GM21717 (cell line): ENCODE measurements around the gene GRIN2C.

ENCODE experiments used
- ATAC-seq: cut with Tn5 transposase; IDR thresholded peaks from one replicate; pipeline ENCODE4 v1.9.1; 2021; ENCODE audit warnings: mild to moderate bottlenecking, moderate library complexity; ENCODE audit not compliant: unreplicated experiment

The GRIN2C gene

DNA sequence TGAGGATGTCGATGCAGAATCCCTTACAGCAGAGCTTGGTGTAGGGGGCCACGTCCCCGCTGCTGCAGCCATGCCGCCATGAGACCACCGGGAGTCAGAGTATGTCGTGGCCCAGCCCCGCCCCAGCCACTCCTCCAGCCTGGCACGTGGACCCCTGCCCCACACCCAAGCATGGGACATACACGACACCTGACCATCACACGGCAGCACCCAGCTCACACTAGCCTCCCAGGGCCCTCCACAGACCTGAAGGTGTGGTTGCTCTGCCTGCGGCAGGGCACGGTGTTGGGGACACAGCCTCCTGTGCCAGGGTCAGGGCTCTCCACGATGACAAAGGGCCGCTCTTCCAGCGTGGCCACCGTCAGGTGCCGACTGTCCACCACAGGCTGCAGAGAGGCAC is 9.4 kb downstream of the GRIN2C start:
- ATAC-seq: no peak

DNA sequence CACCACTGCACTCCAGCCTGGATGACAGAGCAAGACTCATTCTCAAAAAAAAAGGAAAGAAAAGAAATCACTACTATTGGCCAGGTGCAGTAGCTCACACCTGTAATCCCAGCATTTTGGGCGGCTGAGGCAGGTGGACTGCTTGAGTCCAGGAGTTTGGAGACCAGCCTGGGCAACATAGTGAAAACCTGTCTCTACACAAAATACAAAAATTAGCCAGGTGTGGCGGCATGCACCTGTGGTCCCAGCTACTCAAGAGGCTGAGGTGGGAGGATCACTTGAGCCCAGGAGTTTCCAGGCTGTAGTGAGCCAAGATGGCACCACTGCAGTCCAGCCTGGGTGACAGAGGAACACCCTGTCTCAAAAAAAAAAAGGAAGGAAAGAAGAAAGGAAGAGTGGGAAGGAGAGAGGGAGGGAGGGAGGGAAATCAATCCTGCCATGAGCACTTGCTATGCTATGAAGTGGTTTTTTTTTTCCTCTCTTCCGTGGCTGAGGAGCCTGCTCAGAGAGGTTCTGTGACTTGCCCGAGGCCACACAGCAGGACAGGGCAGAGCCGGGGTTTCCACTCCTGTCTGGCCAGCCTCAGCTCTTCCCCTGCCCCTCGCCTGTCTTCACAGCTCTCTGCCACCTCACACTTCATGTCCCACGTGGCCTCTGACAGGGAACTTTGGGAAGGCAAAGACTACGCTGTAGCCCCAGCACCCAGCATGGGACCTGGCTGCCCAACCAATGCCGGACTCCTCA is 10.9 kb downstream of the GRIN2C start:
- ATAC-seq: no peak

DNA sequence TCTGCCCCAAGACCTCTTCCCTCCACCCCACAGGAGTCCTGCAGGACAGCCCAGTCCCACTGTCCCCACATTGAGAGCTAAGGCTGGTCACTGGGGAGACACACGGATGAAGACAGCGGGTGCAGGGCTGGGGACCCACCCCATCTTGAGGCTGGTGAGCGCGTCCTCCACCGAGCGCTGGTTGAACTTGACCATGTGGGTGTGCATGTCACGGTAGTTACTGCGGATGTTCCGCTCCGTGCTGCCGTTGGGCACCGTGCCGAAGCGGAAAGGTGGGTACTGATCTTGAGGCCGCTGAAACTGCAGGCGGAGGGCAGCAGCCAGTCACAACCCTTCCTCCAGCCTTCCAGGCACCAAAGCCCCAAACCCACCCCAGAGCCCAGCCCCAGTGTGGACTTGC is 13.1 kb downstream of the GRIN2C start:
- ATAC-seq: no peak

DNA sequence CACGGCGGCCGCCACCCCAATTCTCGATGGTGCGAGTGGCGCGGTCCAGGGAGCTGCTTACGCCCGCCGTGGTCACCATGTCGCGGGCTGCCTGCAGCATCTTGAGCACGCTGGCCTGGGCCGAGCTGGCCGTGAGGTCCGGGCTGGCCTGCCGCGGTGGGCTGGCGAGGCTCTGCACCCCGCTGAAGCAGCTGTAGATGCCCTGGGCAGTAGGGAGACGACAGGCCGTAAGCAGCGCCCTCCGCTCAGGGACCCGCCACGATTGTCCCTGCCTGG is 16.4 kb downstream of the GRIN2C start:
- ATAC-seq: no peak

DNA sequence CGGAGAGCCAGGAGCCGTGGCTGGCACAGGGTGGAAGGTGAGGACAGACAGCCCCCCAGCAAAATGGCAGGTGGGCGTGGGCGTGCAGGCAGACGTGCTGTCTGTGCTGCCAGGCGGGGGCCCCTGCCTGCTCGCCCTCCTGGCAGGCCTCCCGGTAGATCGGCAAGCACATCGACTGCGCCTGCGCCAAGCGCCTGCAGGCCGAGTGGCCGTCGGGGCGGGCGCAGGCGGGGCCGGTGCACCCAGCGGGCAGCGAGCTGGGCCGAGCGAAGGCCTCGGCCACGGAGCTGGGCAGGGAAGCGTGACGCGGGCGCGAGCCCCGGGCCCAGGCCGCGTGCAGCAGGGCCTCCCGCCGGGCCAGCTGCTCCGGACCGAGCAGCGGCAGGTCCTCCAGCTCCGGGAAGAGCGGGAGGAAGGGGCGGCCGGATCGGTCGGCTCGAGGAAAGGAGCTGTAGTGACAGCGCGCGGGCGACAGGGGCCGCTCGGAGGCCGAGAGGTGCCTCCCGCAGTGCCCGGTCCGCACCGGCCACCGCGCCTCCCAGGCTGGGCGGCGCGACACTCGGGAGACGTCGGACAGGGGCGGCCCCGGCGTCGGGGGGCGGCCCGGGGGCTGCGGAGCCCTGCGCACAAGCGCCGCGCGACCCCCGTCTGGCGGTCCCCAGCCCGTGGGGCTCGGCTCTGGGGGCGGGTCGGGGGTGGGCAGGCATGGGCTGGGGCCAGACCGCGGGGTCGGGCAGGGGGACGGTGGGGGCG is 16.9 kb downstream of the GRIN2C start:
- no peak for ATAC-seq

DNA sequence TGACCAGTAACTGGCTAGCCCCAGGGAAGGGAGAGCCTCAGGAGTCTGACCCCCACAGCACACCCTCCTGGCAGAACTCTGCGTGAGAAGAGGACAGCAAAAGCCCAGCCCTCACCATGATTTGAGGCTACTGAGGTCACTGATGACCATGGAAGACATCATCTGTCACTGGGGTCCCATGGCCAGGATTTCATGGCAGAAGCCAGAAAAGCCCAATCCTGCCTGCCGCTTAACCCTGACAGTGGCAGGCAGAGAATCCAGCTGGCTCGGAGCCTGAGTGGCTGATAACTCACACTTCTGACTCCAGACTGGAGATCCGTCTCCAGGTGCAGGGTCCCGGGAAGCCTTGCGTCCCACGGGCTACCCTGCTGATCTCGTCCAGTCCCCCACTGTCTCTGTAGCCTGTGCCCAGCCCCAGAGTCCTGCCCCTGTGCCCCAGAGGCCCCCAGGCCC is 17.5 kb downstream of the GRIN2C start:
- no peak for ATAC-seq

DNA sequence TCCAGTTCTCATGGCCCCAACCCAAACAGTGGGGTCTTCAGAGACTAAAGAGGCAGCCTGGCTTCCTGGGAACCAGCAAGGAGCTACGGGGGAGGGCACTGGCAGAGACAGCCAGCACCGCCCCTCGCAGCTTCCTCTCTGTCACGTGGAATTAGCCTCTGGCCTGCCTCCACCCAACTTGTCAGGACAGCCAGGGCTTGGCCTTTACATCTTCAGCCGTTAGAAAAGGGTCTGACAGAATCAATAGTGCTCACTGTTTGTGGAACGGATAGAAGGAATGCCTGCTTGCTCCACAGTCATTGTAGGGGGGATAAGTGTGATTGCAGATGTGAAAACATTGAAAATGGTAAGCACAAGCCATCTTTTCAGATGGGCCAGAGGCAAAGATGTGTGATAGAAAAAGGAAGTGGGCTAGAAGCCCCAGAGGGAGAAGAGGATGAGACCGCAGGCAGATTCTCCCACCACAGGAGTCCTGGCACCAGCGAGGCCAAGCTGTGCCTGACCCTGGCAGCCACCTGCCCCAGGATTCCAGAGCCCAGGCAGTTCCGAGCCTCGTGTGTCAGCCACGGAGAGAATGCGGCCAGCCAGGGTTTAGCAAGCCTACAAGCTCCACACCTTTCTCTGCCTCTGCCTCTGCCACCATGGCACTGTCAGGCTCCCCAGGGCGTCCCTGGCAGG is 18.6 kb downstream of the GRIN2C start:
- ATAC-seq: no peak

DNA sequence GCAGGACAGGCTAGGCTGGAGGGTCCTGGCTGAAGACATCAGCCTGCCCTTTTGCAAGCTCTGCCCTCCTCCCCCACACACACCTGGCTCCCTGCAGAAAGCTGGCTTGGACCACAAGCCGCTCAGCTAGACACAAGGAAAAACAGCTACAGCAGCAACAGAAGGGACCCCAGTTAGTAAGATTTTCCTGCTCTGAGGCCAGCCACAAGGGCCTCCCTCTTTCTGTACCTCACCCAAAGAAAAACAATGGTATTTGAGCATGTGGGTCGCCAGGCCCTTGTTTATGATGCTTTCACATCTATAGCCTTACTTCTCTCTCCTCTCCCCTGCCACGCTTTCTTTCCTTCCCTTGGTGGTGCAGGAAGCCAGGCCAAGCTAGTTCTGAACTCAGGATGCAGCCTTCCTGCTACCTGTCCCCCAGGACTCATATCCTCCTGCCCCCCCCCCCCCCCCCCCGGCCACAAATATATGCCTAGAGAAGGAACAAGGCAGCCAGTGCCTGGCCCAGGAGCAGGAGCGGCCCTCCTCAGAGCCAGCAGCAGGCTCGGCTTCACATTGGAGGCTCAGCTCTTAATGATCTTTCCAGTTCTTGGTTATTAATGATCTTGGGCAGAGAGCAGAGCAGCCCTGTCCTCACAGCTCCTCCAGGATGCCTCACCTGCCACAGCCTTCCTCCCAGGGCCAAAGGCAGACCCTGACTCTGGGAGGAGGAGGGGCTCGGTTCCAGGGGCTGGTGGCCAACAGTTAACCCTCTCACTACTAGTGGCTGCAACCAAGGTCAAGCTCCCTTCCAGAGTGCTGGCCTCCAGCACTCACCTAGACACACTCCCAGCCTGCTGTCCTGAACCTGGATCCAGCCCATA is 19.5 kb downstream of the GRIN2C start:
- ATAC-seq: no peak

DNA sequence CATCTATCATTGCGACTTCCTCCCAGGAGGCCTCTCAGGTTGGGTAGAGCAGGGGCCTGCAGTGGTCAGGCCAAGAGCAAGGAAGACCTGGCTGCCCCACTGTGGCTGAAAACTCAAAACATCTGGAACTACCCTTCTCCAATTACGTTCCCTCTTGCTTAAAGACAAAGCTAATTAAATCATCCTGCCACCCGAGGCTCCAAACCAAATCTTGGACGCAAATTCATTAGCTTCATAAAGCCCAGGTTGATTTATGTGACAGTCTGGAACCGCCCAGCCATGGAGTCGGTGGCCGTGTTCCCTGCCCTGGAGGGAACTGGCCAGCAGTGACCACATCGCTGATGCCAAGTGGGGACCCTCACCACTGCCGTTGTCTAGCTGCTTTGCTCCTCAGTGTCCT is 21.4 kb downstream of the GRIN2C start:
- no peak for ATAC-seq

DNA sequence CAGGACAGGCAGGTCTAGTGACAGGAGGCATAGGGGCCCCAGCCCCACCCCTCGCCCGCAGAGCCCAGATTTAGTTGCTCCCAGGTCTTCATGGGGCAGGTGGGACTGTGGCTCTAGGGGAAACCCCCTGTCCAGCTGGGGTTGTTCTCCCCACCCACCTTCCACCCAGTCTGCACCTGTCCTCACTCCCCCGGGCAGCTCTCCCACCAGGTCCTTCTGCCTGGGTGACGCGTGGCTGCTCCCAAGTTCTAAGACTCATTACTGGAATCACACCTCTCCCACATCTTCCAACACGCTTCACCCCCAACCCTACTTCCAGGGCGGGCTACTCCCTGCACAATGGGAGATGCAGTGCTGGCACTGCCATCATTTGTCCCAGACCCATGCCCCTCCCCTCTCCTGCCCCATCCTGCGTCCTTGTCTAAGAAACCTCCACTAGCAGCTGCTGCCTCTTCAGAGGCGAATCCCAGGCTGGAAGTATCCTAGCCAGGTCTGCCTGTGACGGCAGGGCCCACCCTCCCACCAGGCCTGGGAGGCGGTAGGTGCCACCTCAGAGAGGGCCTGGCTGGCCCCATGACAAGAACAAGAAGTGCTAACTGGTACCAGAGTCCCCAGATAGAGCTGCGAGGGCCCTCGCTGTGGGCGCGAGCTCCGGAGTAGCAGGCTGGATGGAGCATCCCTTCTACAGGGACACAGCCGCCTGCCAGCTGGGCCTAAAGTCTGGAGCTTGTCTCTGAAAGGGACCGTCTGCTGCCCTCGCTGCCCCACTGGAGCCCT is 22.8 kb downstream of the GRIN2C start:
- ATAC-seq: no peak

DNA sequence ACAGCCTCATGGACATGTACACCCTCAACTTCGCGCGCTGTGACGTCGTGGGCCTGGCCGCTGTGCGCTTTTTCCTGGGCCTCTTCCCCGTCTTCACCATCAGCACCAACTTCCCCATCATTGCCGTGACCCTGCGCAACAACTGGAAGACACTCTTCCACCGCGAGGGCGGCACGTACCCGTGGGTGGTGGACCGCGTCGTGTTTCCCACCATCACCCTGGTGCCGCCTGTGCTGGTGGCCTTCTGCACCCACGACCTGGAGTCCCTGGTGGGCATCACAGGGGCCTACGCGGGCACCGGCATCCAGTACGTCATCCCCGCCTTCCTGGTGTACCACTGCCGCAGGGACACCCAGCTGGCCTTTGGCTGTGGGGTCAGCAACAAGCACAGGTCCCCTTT is 23.5 kb downstream of the GRIN2C start:
- ATAC-seq: no peak

DNA sequence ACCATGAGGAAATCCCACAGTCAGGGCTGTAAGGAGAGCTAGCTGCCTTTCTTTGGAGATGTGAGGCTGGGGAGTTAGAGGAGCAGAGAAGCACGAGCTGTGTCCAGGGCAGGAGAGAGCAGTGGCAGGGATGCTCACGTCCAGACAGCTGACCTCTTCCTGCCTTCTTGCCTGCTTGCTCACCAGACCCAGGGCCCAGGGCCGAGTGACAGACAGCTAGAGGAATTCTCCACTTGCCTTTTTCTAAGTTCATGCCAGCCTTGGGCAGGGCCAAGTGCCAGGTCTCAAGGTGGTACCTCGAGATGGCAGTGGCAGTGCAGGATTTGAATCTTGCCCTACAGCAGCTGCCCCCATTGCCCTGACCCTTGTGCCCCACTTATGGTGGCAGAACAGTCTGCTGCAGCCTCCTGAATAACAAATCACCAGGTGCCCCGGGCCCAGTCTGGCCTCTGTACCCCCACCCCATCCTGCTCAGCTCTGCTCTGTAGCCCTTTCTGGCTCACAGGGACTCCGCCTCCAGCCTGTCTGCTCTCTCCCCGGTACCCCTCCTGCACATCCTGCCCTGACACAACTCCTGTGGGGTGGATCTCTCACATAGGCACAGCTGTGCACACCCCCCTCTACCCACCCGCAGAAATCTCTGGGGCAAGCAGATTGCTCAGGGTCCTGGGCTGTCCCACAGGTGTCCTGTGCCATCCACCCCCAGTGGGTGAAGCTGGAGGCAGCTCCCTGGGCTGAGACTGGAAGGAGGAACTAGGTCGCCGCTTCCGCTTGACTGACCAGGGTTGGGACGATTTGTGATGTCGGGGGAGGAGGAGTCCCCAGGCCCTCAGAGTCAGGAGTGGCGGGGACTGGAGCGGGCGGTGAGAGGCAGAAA is 25.9 kb downstream of the GRIN2C start:
- ATAC-seq: no peak

DNA sequence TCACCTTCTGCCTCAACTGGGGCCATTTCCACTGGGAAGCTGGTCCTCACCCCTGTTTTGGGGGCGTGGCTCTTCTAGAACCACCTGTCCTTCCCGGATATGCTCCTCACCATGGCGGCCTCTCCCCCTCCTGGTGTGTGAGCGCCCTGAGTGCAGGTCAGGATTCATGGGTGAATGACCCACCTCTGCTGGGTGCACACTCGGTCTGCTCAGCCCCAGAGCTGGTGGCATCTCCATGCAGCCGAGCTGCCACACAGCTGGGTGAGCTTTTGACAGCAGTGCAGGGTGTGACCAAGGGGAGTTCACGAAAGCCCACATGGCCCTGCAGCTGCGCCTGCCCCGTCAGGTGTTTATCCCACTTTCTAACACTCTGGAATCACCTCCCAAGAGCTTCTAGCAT is 27.3 kb downstream of the GRIN2C start:
- no peak for ATAC-seq

DNA sequence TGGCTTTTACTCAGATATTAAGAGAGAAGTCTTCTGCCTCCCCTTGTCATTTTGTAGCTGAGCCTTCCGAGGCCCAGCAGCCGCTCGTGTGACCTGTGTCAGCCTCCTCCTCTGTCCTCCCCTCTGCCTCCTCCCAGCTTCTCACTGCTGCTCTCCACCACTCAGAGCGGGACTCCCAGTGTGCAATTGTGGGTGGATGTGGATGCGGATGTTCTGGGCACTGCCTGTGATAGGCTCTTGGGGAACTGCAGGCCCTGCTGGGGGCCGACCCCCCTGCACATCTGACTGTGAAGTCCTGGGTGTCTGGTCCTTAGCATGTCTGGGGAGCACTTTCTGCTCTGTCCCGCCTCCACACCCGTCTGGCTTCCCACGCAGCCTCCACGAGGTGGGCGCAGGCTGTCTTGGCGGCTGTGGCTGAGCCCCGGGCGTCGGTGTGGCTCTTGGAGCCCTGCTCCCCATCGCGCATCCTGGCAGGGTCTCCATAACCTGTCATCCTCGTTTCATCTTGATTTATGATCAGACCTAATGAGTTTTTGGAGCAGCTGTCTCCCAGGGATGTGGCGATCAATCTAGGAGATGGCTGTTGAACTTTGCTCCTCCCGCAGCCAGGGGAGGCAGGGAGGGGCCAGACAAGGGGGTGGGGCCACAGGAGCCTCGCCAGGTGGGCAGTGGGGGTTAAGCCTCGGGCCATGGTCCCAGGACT is 28.1 kb downstream of the GRIN2C start:
- ATAC-seq: no peak

DNA sequence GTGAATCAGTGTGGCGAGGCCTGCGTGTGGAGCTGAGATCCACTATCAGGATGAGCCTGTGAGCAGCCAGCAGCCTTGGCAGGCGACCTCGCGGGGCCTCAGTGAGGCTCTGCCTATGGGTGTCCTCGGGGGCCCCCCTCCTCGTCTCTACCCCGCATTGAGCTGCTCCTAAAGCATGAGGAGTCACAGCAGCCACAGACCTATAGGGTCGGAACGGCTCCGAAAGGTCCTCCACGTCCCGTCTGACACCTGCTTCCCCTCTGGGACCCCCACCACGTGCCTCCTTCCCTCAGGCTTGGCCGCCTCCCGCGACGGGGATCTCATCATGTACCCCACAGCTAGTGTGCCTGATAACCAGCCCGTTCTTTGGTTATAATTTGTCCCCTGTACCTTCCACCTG is 28.8 kb downstream of the GRIN2C start:
- no peak for ATAC-seq

DNA sequence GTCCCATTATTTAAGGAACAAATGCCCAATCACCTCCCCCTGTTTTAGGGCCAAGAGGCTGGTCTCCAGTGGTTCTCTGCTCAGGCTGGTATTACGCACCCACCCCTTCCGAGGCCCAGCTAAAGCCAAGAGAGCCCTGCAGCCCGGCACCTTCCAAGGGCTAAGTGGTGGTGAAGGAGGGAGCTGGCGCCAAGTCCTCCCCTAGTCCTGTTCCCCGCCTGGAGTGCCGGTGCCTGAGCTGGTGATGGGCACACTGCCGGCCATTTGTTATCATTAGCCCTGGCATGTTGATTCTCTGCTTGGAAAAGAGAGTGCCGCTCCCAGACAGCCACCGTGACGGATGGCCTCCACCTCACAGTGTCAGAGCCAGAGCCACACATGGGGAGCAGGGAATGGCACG is 31.9 kb downstream of the GRIN2C start:
- no peak for ATAC-seq

DNA sequence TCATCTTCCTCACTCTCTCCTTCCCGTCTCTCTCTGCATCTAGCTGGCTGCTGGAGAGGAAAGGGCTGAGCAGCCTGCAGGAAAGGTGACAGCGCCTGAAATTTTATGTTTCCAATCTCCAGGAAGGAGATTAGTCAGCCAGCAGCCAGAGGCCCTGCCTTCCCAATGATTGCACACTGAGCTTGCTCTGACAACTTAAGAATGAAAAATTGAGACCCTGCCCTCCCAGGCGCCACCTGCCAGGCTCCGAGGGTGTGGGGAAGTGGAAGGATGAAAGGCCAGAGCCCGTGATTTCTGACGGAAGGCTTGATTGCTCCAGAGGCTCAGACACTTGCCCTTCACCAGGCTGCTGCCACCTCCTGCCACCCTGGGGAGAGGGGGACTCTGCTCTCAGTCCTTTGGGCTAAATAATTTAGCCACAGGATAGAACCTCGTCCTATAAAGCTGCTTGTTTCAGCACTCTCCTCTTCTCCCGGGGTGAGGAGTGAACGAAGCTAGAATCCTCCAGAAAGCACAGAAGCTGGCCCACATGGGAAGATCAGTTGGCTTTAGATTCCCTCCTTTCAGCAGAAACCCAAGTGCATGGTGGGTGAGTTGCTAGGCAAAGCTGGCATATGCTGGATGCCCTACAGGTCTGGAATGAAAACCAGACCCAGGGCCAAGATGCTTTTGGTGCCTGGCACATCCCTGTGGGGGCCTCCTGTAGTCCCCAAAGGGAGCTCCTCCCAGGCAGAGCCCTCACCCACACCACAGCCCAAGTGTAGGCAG is 33.5 kb downstream of the GRIN2C start:
- ATAC-seq: no peak

DNA sequence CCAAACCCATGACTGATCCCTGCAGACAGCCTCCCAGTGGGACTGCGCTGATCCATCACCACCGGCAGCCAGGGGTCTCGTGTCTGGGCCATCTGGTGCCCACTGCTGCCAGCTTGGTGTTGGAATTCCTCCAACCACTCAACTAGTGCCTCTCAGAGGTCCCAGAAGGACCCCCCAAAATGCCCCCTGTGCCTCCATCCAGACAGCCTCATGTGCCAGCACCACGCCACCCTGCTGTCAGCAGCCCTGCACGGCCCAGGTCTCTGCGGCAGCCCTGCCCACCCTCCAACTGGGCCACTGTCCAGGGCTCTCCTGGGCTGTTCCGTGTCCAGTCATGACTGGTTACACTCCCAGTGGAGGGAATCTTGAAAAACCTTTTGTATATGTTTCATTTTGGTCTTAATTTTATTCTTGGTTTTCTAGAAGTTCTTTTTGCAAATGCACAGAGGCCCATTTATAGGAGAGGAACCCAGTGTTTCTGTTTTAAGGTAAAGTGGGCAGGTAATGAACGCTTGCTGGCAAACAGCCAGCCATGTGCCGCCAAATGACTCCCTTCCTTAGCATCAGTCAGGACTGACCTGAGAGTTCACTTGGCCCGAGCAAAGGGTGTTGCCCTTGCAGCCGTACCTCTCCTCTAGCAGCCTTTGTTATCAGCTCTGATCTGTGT is 34.6 kb downstream of the GRIN2C start:
- ATAC-seq: no peak
